Esophagus muscularis mucosa (tissue), 4 donors: Measurements from ENCODE around the gene CACNG3. TPM values are rescaled to one million over a fixed set of nuclear protein-coding genes. Genes with fewer than 3 reads are reported as not detected.
"Not testable (repeated sequence)": the region's sequence is repeated elsewhere in the genome, so short reads cannot be mapped to it uniquely, and the experiment has no call there.

Experiments
- DNase-seq: peaks from one replicate; pipeline ENCODE4 v3.0.0-alpha.2; 2017; ENCODE audit errors: extremely low spot score
- H3K27ac ChIP-seq, 4 donors: fragments of 200-600 bp; sonication (generic); replicated peaks in 1 of 4; 1 replicate in 3 of 4; 2 replicates in 1 of 4; pipeline ENCODE4 v1.5.1; 2016 to 2019; ENCODE audit warnings: mild to moderate bottlenecking in 1 of 4
- H3K27me3 ChIP-seq, 4 donors: fragments of 200-600 bp; sonication (generic); one replicate each; pipeline versions ENCODE4 v1.5.1 to v1.6.0; 2016 to 2019
- H3K36me3 ChIP-seq, 4 donors: fragments of 200-600 bp; sonication (generic); one replicate each; pipeline ENCODE4 v1.5.1; 2016 to 2019
- H3K4me1 ChIP-seq, 4 donors: fragments of 200-600 bp; sonication (generic); one replicate each; pipeline ENCODE4 v1.5.1; 2016 to 2019
- H3K4me3 ChIP-seq, 4 donors: fragments of 200-600 bp; sonication (generic); 1 replicate in 2 of 4; 2 replicates in 2 of 4; pipeline ENCODE4 v1.5.1; 2016 to 2019; ENCODE audit warnings: mild to moderate bottlenecking in 4 of 4, moderate library complexity in 1 of 4
- H3K9me3 ChIP-seq, 4 donors: fragments of 200-600 bp; sonication (generic); 1 replicate in 3 of 4; 2 replicates in 1 of 4; pipeline ENCODE4 v1.5.1; 2016 to 2019
- CTCF ChIP-seq, 3 experiments: fragments of 200-600 bp in 2 of 3; fragments of 450-650 bp in 1 of 3; sonication (generic) in 2 of 3; IDR thresholded peaks; one replicate each; pipeline ENCODE4 v1.5.1; 2017 to 2019; ENCODE audit warnings: antibody characterized with exemption in 3 of 3, mild to moderate bottlenecking in 2 of 3, moderate library complexity in 1 of 3
- EP300 ChIP-seq: sonication (generic); formaldehyde crosslinking; IDR thresholded peaks from one replicate; pipeline ENCODE4 v1.6.1; 2017; ENCODE audit warnings: antibody characterized with exemption
- POLR2A ChIP-seq: fragments of 450-650 bp; IDR thresholded peaks from one replicate; pipeline ENCODE4 v1.6.1; 2017; ENCODE audit warnings: antibody characterized with exemption, moderate library complexity, mild to moderate bottlenecking, low read depth
- POLR2AphosphoS5 ChIP-seq, 2 donors: sonication (generic); formaldehyde crosslinking; IDR thresholded peaks; one replicate each; pipeline ENCODE4 v1.6.1; 2017; ENCODE audit warnings: antibody characterized with exemption in 2 of 2
- WGBS: methylation state at CpG from one replicate; pipeline ENCODE4 v1.1.5; 2018; 5-methylcytosine and 5-hydroxymethylcytosine counted together
- intact Hi-C: fragments of 100-400 bp; cut with DNase I; formaldehyde crosslinking; loops from one replicate; pipeline ENCODE4 v1.15.1; 2023
- total RNA-seq, 4 donors: library from RNA; depleted of rRNA; stranded (reverse); fragments of >200 nt; gene quantifications; one replicate each; pipeline versions ENCODE4 v1.1.0 to v1.2.1, GENCODE V29; 2016

Gene CACNG3
- total RNA-seq, 4 donors from 2014 or later = not detected

GRCh38 chr16:24336491-24336890 is 80.4 kb downstream of the CACNG3 start:
- no peak overlapping the region for H3K4me3 ChIP-seq
- no peak for DNase-seq
- peaks cover 0 to 15% (median 2%) of the 10 kb centered on the region in 4 donors for H3K9me3 ChIP-seq
- H3K27ac ChIP-seq = no peak overlapping the region
- TF ChIP-seq POLR2AphosphoS5 (IDR thresholded peaks at IDR 0.05) (no peak), POLR2A (no peak), EP300 (no peak), CTCF (IDR thresholded peaks at IDR 0.05) (no peak)
- H3K27me3 ChIP-seq = no peaks in the 10 kb centered on the region
- WGBS = 95% methylated on average over 3 of the region's 3 CpGs
- no peaks in the 10 kb centered on the region for H3K4me1 ChIP-seq
- no peaks in the 10 kb centered on the region for H3K36me3 ChIP-seq
- intact Hi-C loops = no loop called here

GRCh38 chr16:24337013-24337412 is 80.9 kb downstream of the CACNG3 start:
- intact Hi-C loops = no loop called here
- Histone ChIP-seq H3K36me3 (no peaks in the 10 kb centered on the region), H3K4me3 (no peak overlapping the region), H3K9me3 (peaks cover 0 to 15% (median 2%) of the 10 kb centered on the region in 4 donors), H3K27me3 (no peaks in the 10 kb centered on the region), H3K27ac (no peak overlapping the region), H3K4me1 (no peaks in the 10 kb centered on the region)
- TF ChIP-seq POLR2A (no peak), EP300 (no peak), CTCF (IDR thresholded peaks at IDR 0.05) (no peak), POLR2AphosphoS5 (IDR thresholded peaks at IDR 0.05) (no peak)
- 84% methylated on average over 4 of the region's 4 CpGs for WGBS
- no peak for DNase-seq

- H3K36me3 ChIP-seq, H3K9me3 ChIP-seq, H3K4me3 ChIP-seq, H3K27ac ChIP-seq, intact Hi-C loops, DNase-seq, H3K4me1 ChIP-seq: not testable (repeated sequence)
- H3K27me3 ChIP-seq = peaks cover 0 to 13% (median 0%) of the 10 kb centered on the region in 4 donors
- WGBS = 82% methylated on average over 11 of the region's 11 CpGs
Observed at GRCh38 chr16:24343829-24344228, 87.7 kb downstream of the CACNG3 start.

GRCh38 chr16:24344784-24345183 is 88.6 kb downstream of the CACNG3 start:
- H3K4me3 ChIP-seq = no peak overlapping the region
- WGBS = 82% methylated on average over 2 of the region's 2 CpGs
- no peaks in the 10 kb centered on the region for H3K9me3 ChIP-seq
- no peaks in the 10 kb centered on the region for H3K36me3 ChIP-seq
- no peak overlapping the region for H3K27ac ChIP-seq
- H3K4me1 ChIP-seq = no peaks in the 10 kb centered on the region
- intact Hi-C loops = no loop called here
- DNase-seq = no peak
- peaks cover 0 to 13% (median 0%) of the 10 kb centered on the region in 4 donors for H3K27me3 ChIP-seq
- TF ChIP-seq POLR2AphosphoS5 (IDR thresholded peaks at IDR 0.05) (no peak), CTCF (IDR thresholded peaks at IDR 0.05) (no peak), POLR2A (no peak), EP300 (no peak)

GRCh38 chr16:24345704-24346103 is 89.6 kb downstream of the CACNG3 start:
- Histone ChIP-seq H3K27me3 (peaks cover 0 to 13% (median 0%) of the 10 kb centered on the region in 4 donors), H3K36me3 (no peaks in the 10 kb centered on the region), H3K4me1 (no peaks in the 10 kb centered on the region), H3K9me3 (no peaks in the 10 kb centered on the region), H3K4me3 (no peak overlapping the region), H3K27ac (no peak overlapping the region)
- no peak for TF ChIP-seq POLR2A
- TF ChIP-seq EP300 = no peak
- TF ChIP-seq CTCF (IDR thresholded peaks at IDR 0.05) = no peak
- TF ChIP-seq POLR2AphosphoS5 (IDR thresholded peaks at IDR 0.05) = no peak
- no peak for DNase-seq
- intact Hi-C loops = no loop called here
- 66% methylated on average over 4 of the region's 4 CpGs for WGBS
